ENCODE measurements around the gene SYNE4.
"Not testable (repeated sequence)": the region's sequence is repeated elsewhere in the genome, so short reads cannot be mapped to it uniquely, and the experiment has no call there.

The SYNE4 gene

GRCh38 chr19:35988824-35989223 is 19.8 kb downstream of the SYNE4 start:
- no peak for DNase-seq

- no peak for DNase-seq
These were observed 21.1 kb downstream of the SYNE4 start for GRCh38 chr19:35987571-35987896.

- peak; percentile 64 for DNase-seq
These were observed 21.7 kb downstream of the SYNE4 start for GRCh38 chr19:35986664-35987570.

GRCh38 chr19:35986111-35986510 is 22.5 kb downstream of the SYNE4 start:
- no peak for DNase-seq

- no peak for DNase-seq
These were observed 25.4 kb downstream of the SYNE4 start for GRCh38 chr19:35983177-35983576.

GRCh38 chr19:35980997-35981396 is 27.6 kb downstream of the SYNE4 start:
- DNase-seq: not testable (repeated sequence)

GRCh38 chr19:35978832-35979365 is 29.7 kb downstream of the SYNE4 start:
- DNase-seq: no peak

- DNase-seq: no peak
These were observed 30.3 kb downstream of the SYNE4 start for GRCh38 chr19:35978271-35978670.

- peak; percentile 37 for DNase-seq
These were observed 31.0 kb downstream of the SYNE4 start for GRCh38 chr19:35977446-35978222.

- no peak for DNase-seq
These were observed 32.9 kb downstream of the SYNE4 start for GRCh38 chr19:35975608-35976214.

- DNase-seq: no peak
These were observed 35.1 kb downstream of the SYNE4 start for GRCh38 chr19:35973487-35973886.

GRCh38 chr19:35966771-35967170 is 41.8 kb downstream of the SYNE4 start:
- no peak for DNase-seq

- DNase-seq: peak; percentile 58
These were observed 45.1 kb downstream of the SYNE4 start for GRCh38 chr19:35963514-35963913.

- no peak for DNase-seq
These were observed 48.1 kb downstream of the SYNE4 start for GRCh38 chr19:35960432-35960972.

GRCh38 chr19:35959968-35960320 is 48.7 kb downstream of the SYNE4 start:
- no peak for DNase-seq

- DNase-seq: peak; percentile 82
These were observed 49.3 kb downstream of the SYNE4 start for GRCh38 chr19:35959040-35959967.

GRCh38 chr19:35958660-35959039 is 50.0 kb downstream of the SYNE4 start:
- DNase-seq: no peak

- DNase-seq: not testable (repeated sequence)
These were observed 51.2 kb downstream of the SYNE4 start for GRCh38 chr19:35957411-35957810.

GRCh38 chr19:35955881-35956634 is 52.6 kb downstream of the SYNE4 start:
- DNase-seq: no peak

Data from stimulated activated CD4-positive, alpha-beta T cell treated with anti-CD3 and anti-CD28 coated beads, Interleukin-15, amount 100 ng/mL, for 24 hours (primary cell).